HCEC 1CT (cell line): ENCODE data around the gene PPP6R2.

Experiments
- DNase-seq: peaks from one replicate; pipeline ENCODE4 v3.0.0-alpha.2; 2017

The PPP6R2 gene

DNA sequence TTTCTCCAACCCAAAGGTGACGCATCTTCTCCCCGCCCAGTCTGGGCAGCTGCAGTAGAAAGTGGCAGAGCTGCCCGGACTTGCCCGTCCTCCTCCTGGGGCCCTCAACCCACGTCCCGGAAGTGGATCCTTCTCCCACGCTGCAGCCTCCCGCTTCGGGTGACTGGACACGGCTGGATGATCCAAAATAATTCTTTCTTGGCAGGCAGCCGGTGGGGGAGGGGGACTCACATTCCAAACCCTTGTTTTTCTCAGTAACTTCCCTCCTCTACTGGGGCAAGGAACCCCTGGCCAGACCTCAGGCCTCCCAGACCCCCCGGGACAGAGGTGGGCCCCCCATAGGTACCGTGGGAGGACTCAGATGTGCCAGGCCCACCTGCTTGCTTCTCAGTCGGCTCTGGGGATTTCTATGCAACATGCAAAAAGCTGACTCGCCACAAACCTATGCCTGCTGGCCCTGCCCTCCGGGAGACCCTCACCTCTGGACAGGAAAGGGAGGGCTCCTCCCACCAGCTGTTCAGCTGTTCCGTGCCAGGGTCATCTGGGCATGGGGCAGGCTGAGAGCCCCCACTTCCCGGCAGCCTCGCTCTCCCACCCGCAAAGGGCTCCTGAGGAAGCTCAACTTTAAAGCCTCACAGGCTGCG is 37.1 kb upstream of the PPP6R2 start:
- peak; percentile 86 for DNase-seq

DNA sequence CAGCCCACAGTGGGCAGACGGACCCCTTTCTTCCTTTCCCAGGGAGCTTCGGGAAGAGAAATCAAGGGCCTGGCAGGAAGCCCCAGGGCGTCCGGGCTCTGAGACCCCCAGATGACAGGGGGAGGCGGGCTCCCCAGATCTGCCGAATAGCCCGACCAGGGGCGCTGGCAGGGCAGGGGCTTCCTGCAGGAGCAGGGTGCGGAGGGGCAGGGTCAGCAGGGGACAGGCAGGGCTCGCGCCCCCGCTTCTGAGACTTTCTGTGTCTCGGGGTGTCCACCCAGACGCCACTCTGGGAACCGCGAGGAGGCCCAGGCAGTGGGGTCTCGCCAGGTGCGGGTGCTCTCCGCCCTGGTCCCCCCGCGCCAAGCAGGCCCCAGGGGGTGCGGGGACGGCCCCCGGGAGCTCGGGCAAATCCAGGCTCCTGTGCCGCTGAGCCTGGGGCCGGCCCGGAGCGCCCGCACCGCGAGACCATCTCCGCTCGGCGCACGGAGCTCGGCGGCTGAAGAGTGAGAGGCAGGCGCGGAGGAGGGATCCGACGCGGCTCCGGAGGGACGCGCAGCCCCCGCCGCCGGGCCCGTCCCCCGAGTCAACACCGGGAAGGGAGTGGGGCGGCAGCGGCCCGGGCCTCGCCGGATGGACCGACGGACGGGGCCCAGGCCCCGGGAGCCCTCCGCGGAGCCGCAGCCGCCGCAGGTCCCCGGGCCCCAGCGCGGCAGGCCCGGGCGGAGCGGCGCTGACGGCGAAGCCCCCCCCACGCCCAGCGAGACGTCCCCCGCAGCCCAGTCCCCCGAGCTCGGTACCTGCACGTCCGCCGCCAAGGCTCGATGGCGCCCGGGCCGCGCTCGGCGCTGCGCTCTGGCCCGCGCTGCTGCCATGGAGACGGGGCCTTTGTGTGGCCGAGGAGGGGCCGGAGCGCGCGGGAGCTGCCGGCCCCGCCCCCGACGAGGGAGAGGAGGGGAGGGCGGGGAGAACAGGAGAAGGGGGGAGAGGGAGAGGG is 36.1 kb upstream of the PPP6R2 start, which contains the start of gene PLXNB2:
PLXNB2 (minus strand) TSS at position 894 of the 997 bp plus-strand sequence. CDS start 17,062 bp downstream, outside the sequence.
- DNase-seq = peak; percentile 75

DNA sequence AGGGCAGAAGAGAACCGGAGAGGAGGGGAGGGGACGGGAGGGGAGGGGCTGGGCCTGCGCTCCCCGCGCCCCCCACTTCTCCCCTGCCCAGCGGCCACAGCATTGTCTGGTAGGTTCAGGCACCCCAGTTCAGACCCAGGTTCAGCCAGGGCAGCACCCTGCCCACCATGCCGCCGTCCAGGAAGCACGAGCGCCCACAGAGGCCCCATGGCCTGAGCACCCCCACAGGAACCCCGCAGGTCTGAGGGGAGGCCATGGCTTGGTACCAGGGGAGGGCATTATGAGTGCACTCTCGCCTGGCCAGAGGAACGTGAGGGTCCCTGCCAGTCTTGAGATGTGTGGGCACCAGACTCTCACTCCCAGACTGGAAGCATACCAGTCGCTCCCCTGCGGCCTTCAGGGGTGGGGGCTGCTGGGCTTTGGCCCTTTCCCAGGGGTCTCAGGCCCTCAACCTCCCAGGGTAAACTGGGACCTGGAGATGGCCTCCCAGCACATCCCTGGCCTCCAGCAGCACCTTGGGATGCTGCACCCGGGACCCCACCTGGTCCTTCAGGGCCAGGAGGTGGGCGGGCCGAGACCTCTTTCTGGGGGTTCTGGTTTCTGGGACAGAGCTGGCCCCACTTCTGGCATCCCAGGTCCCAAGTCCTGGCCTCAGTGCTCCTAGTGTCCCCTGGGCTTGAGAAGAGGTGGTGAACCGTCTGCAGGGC is 35.1 kb upstream of the PPP6R2 start:
- no peak for DNase-seq

DNA sequence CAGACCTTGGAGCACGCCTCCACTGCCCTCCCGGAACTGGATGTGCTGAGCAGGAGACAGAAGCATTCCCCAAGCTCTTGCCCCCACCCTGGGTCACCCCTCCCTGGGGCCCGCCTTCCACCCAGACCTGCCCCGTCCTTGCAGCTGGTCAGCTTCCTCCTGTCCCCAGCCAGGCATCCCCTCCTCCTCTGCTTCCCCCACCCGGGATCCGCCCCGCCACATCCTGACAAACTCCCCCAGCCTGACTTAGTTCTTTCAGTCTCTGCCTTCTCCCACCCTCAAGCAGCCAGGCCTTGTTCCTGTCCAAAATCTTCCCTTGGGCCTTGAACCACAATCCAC is 34.6 kb upstream of the PPP6R2 start:
- no peak for DNase-seq

DNA sequence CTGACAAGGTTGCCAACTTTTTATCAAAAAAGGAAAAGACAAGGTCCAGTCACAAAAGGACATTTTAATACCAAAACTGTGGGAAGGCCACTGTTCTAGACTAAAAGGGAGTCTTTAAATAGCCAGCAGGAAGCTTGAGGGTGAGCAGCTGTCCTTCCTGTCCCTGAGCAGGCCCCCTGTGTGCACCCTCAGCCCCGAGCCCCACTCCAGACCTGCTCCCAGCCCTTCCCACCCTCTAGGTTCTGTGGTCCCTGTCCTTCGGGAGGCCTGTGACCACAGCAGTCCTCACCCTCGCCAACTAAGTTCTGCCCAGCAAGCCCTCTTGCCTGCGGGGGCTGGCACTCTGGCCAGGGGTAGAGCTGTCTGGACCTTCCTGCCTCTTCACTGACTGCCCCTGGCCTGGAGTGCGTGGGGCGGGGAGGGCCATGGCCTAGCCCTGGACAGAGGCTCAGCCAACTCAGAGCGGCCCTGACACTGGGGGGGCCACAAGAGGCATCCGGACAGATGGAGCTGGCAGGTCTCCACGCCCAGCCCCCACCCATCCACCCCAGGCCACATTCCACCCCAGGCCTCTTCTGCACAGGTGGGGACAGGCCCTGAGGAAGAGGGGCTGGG is 34.0 kb upstream of the PPP6R2 start:
- DNase-seq = no peak

DNA sequence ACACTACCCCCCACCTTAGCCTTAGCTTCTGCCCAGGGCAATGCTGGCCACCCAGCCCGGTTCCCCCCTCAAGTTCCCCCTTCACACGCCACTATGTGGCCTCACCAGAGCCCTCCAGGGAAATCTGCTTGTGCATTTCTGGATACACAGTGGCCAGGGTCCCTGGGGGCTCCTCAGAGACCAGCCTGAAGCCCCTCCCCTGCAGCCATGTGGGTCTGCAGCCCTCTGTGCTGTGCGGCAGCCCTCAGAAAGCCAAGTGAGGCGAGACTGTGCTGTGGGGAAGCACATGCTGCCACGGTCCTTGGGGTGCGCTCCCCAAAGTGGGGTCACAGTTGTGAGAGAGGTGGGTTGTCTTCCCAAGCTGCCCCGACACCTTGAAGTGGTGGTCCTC is 33.5 kb upstream of the PPP6R2 start:
- no peak for DNase-seq

DNA sequence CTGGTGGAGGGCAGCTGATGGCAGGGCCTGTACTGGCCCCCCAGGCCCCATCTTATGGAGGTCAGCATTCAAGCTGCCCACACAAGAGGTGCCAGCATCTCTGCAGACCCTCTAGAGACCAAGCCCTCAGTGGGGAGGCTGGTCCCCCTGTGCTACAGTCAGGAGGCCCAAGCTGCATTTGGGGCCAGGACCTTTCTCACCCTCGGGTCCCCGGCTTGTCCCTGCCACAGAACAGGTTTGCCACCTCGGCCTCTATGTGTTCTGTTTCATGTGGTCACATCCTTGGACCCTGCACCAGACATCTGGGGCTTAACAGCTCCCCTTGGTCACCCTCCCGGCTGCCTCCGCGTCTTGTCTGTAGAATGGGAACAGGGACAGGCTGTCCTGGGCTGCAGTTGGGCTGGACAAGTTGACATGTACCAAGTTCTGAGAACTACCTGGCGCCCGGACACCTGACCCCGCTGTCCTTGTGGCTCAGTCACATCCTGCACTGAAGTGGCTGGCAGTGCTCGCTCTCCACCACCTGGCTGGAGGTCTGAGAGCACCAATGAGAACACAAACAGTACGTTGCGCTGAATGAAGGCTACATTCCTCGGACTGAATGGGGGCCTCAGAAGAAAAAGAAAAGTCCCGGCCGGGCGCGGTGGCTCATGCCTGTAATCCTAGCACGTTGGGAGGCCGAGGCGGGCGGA is 33.0 kb upstream of the PPP6R2 start:
- DNase-seq = no peak

DNA sequence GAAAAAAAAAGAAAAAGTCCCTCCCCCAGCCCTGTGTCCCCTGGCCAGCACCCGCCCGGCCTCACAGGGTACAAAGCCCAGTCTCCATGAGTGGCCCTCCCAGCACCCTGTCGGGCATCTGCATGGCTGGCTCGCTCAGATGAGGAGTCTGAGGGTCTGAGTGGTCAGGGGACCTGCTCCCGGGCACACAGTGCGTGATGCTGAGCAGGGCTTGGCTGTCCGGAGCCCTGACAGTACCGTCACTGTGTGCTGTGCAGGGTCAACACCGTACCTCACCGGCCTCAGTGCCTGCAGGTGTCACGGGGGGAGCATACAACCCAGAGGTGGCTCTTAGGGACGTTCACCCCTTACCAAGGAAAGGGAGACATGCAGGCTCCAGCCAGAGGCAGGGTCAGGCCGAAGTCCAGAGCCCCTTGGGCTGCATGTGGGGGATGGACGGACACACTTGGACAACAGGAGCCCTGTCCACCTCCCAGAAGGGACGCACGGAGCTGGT is 32.1 kb upstream of the PPP6R2 start:
- no peak for DNase-seq

DNA sequence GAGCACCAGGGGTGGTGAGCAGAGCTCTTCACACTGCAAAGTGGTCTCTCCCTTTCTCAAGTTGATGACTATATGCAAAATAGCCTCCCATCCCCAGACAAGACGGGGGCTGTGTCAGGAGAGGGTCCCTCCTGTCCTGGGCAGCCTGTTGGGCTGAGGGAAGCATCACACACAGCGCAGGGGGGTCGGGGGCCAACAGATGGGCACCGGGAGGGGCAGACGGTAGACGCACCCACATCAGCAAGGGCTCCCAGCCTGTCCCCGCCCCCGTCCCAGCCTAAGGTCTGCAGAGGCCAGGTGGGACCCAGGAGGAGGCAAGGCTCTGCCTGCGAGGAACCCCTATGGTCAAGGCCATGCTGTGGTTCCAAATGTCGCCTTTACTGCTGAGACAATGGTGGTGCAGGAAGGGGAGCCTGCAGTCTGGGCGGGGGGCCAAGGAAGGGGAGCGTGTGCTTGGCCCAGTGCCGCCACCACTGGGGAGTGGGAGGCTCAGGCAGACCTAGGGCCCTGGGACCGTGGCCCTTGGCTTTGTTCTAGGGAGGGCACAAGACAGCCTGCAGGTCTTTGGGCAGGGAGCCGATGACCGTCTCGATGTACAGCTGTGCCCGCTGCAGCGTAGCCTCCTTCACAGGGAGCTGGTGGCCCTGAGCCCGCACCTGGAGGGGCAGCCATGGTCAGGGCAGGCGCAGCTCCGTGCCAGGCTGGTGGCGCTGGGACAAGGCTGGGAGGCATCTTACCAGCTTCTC is 31.3 kb upstream of the PPP6R2 start:
- DNase-seq = no peak

DNA sequence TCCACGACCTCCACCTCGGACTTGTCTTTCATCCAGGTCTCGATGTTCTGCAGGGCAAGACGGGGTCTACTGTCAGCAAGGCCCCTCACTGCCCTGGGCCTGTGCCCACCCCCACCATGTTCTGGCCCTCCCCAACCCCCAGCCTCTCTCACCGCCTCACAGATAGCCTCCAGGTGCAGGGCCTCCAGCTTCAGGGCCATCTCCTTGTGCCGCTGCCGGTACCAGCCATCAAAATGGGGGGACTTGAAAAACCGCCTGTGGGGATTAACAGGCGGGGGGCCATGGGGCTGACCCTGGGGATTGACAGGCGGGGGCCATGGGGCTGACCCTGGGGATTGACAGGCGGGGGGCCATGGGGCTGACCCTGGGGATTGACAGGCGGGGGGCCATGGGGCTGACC is 30.8 kb upstream of the PPP6R2 start:
- DNase-seq = no peak

DNA sequence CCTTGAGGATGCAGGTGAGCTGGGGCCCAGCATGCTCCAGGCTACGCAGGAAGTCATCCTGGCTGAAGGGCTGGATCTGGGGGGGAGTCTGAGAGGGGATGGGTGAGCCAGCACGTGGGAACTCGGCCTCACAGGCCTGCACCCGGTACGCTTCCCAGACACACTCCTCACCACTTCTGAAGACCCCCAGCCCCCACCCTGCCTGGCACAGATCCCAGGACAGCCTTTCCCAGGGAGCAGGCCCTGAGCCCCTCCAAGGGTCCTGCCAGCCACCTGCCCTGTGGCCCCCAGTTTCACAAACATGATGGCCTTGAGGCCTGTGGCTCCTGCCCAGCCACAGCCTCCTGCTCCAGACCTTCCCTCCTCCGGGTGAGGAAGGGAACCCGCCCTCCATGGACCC is 30.1 kb upstream of the PPP6R2 start:
- DNase-seq = no peak

DNA sequence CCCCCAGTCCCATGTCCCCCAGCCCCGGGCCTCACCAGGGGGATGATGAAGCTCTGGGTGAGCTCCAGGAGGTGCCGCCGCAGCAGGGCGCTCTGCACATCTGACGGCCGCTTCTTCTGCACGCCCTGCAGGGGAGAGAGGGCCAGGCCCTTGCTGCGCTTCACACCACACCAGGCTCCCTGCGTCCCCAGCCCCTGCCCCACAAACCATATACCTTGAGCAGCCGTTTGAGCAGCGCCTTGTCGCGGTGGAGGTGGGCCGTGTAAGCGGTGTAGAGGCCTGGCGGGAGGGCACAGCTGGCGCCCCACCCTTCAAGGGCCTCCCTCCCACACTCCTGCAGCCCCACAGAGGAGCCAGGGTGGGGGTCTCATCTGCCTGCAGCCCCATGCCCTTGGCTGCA is 29.5 kb upstream of the PPP6R2 start:
- no peak for DNase-seq

DNA sequence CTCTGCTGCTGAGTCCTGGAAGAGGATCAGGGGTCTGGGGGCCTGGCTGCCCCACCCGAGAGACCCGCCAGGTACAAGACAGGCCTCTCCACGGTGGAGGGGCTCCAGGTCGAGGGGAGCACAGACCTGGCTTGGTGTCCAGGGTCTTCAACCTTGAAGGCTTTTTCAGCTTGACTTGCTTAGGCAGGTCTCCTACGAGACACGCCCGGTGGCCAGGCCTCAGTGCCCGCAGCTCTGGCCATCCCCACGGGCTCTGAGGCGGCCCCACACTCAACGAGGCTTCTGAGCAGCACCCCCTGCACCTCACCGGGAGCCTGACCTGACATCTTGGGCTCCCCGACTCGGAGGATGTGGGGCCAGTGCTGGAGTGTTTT is 29.1 kb upstream of the PPP6R2 start:
- DNase-seq = no peak

DNA sequence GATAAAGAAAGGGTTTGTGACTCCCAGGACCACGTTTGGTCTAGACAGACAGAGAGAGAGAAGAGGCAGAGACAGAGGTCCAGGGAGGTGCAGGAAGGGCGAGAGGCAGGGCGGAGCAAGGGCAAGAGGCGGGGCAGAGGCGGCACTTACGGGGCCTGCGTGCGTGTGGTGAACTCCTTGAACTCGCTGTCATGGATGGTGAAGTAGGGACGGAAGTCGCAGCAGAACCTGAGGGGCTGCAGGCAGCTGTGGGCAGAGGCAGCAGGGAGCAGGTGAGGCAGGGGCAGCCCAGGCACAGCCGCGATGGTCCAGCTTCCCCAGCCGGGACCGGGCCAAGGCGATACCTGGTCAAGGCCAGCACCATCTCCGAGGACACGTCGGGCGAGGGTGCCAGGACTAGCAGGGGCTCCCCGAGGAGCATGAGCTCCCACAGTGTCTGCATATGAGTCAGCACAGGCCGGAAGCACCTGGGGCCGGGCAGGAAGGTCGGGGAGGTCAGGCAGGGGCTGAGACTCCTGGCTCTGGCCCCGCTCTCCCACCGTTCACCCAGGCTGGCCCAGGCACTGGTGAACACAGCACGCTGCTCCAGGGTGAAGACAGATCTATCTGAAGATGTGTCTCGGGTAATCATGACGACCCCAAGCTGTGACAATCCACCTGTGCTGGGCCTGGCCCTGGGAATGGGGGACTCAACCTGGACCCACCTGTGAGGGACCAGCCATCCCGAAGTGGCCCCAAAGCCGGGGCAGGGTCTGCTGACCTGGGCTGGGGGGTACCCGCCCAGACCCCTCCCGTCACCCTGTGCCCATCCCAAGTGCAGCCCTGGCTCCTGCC is 28.5 kb upstream of the PPP6R2 start:
- DNase-seq = no peak

DNA sequence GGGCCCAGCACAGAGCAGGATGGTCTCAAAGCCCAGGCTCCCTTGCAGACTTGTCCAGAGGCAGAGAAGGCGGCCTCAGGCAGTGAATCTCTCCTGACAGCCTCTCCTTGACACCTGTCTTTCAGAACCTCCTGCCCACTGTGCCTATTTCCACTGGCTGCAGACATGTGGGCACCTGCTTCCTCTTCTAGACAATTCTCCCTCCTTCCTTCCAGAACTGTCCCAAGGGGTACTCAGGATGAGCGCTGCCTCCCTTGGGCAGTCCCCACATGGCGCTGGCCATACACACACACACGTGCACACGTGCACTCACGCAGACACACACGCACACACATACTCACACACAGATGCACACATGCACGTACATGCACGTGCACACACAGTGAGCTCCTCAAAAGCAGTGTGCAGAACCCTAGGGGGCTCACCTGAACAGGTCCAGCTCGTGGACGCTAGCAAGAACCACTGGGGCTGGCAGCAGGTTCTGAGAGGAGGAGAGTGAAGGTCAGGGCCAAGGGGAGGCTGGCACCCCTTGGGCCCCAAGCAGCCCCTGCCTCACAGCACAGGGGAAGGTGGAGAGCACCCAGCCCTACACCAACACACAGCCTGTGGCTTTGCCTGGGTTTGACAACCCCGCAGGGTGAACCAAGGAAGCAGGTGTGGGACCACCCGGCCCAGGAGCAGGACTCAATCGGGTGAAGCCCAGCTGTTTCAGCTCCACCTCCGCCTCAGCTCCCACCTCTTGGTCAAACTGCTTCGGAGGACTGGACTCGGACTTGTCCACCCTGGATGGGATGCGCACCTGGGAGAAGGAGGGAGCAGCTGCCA is 27.6 kb upstream of the PPP6R2 start:
- no peak for DNase-seq

DNA sequence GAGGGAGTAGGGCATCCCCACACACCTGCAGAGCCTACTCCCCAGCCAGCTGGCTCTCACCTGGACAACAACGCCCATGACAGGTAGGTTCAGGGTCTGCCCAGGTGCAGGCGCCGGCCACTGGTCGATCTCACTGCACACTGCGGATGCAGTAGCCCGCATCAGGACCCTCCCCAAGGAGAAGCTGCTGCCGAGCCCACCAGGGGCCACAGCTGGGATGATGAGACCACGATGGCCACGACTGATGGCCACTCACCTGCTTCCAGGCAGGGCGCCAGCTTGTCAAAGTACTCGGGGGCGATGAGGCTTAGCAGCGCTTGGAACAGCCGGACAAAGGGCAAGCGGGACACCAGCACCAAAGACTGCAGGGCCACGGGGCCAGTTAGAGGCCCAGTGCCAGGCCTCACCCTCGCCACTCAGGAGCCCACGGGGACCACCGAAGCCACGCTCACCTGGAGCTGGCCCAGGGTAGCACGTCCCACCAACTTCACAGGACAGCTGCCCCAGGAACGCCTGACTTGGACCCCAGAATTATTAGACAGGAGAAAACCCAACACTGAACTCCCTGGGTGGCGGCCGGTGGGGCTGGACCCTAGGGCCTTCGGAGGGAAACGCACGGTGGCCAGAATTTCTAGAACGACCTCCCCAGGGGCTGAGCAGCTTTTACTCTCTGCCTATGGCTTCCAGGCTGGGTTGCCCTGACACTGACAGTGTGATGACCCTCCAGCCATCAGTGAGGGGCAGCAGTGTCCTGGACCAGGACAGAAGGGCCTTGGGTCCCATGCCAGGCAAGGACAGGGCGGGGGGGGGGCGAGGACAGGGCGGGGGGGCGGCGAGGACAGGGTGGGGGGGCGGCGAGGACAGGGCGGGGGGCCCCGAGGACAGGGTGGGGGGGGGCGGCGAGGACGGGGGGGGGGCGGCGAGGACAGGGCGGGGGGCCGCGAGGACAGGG is 26.7 kb upstream of the PPP6R2 start:
- no peak for DNase-seq

DNA sequence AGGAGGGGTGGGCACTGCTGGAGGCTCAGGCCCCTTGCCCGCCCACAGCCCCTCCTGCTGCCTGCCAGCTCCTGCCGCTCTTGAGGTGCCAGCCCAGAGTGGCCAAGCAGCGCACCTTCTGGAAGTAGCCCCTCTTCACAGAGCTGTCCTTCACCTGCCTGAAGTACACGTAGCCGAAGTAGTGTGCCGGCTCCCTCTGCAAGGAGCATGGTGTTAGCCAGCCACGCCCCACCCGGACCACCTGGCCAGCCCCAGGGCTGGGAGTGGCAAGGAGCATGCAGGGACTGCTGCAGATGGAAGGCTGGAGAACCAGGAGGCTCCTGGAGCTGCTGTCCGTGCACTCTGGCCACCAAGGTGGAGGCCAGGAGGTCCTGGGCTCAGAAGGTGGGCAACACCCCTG is 25.9 kb upstream of the PPP6R2 start:
- DNase-seq = no peak

DNA sequence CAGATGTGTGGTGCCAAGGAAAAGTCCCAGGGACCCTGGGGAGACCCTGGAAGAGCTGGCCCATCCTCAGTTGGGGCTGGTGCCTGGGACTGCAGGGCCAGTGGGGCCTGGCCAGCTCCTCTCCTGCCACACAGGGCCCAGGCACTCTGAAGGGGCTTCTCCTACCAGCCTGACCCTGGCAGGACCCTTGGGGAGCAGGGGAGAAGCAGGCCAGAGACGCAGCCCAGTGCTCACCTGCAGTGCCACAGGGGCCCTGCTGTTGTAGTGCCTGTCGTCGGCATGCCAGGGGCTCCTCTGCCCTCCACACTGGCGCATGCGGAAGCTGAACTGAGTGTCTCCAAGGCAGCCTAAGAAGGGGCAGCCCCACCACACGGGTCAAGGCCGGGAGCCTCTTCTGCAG is 25.5 kb upstream of the PPP6R2 start:
- DNase-seq = no peak

DNA sequence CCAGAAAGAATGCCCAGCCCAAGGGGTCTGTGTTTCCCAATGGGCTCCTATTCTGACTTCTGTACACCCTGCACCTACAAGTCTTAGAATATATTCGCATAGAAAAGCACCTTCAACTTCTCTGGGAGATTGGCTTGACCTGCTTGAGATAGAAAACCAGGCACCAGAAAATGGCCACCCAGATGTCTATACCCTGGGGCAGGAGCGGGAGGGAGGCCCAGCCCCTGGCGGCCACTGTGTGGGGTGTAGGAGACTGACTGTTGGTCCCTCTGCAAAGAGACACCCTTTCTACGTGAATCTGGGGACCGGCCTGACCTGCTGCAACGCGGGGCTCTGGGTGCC is 24.8 kb upstream of the PPP6R2 start:
- no peak for DNase-seq
